Osteocyte (in vitro differentiated cells): ENCODE data around the gene INPP5J. TPM values are rescaled to one million over a fixed set of nuclear protein-coding genes. Genes with fewer than 3 reads are reported as not detected.
A peak's percentile ranks its signal among the peaks of the same experiment; 100 is the strongest.

Experiments
- DNase-seq: peaks from one replicate; pipeline ENCODE4 v3.0.0; 2021; ENCODE audit warnings: mixed read lengths; ENCODE audit not compliant: unreplicated experiment; ENCODE audit errors: extremely low spot score
- H3K27ac Mint-ChIP-seq: one replicate; pipeline ENCODE4 v1.8.0; 2021; ENCODE audit warnings: mild to moderate bottlenecking, mixed read lengths; ENCODE audit not compliant: unreplicated experiment
- H3K27me3 Mint-ChIP-seq: one replicate; pipeline ENCODE4 v1.8.0; 2021; ENCODE audit warnings: mixed read lengths; ENCODE audit not compliant: unreplicated experiment
- H3K36me3 Mint-ChIP-seq: one replicate; pipeline ENCODE4 v1.8.0; 2021; ENCODE audit warnings: mixed read lengths; ENCODE audit not compliant: unreplicated experiment
- H3K4me1 Mint-ChIP-seq: one replicate; pipeline ENCODE4 v1.8.0; 2021; ENCODE audit warnings: mixed read lengths; ENCODE audit not compliant: unreplicated experiment
- H3K4me3 Mint-ChIP-seq: one replicate; pipeline ENCODE4 v1.8.0; 2021; ENCODE audit warnings: mild to moderate bottlenecking, moderate library complexity, mixed read lengths; ENCODE audit not compliant: unreplicated experiment
- H3K9me3 Mint-ChIP-seq: one replicate; pipeline ENCODE4 v1.8.0; 2021; ENCODE audit warnings: mixed read lengths; ENCODE audit not compliant: unreplicated experiment
- CTCF ChIP-seq: fragments of 200-600 bp; sonication (generic); IDR thresholded peaks from 2 replicates; pipeline ENCODE4 v1.5.0; 2021; ENCODE audit warnings: antibody characterized with exemption, mild to moderate bottlenecking, moderate library complexity
- total RNA-seq: library from RNA; stranded (reverse); gene quantifications from 2 replicates; pipeline ENCODE4 v1.2.1, GENCODE V29; 2021

INPP5J gene
- total RNA-seq, 1 donor from 2014 or later: 3.5 TPM

GRCh38 chr22:31082606-31083376, 40.0 kb upstream of the INPP5J start:
- Mint-ChIP-seq H3K4me1 (peaks cover 40% of the 10 kb centered on the region), H3K27me3 (no peaks in the 10 kb centered on the region), H3K36me3 (no peaks in the 10 kb centered on the region), H3K9me3 (no peaks in the 10 kb centered on the region), H3K4me3 (peak overlapping the region; percentile 89), H3K27ac (peak overlapping the region; percentile 95)
- peak; percentile 50 for TF ChIP-seq CTCF
- no peak for DNase-seq

- no peak for TF ChIP-seq CTCF
- H3K27me3 Mint-ChIP-seq: no peaks in the 10 kb centered on the region
- no peaks in the 10 kb centered on the region for H3K36me3 Mint-ChIP-seq
- no peak for DNase-seq
- H3K4me3 Mint-ChIP-seq: peak overlapping the region; percentile 84
- H3K27ac Mint-ChIP-seq: peak overlapping the region; percentile 93
- H3K4me1 Mint-ChIP-seq: peaks cover 40% of the 10 kb centered on the region
- H3K9me3 Mint-ChIP-seq: no peaks in the 10 kb centered on the region
Measured at GRCh38 chr22:31083377-31083768, 39.4 kb upstream of the INPP5J start.

GRCh38 chr22:31083923-31084810, 38.6 kb upstream of the INPP5J start:
- peak overlapping the region; percentile 93 for H3K27ac Mint-ChIP-seq
- H3K4me3 Mint-ChIP-seq: peak overlapping the region; percentile 84
- H3K36me3 Mint-ChIP-seq: no peaks in the 10 kb centered on the region
- H3K27me3 Mint-ChIP-seq: no peaks in the 10 kb centered on the region
- peaks cover 40% of the 10 kb centered on the region for H3K4me1 Mint-ChIP-seq
- no peaks in the 10 kb centered on the region for H3K9me3 Mint-ChIP-seq
- no peak for DNase-seq
- TF ChIP-seq CTCF: no peak

GRCh38 chr22:31084811-31085492, 37.8 kb upstream of the INPP5J start:
- no peaks in the 10 kb centered on the region for H3K36me3 Mint-ChIP-seq
- H3K27me3 Mint-ChIP-seq: no peaks in the 10 kb centered on the region
- peak; percentile 94 for TF ChIP-seq CTCF
- peak overlapping the region; percentile 84 for H3K4me3 Mint-ChIP-seq
- peak overlapping the region; percentile 93 for H3K27ac Mint-ChIP-seq
- H3K9me3 Mint-ChIP-seq: no peaks in the 10 kb centered on the region
- DNase-seq: peak; percentile 94
- H3K4me1 Mint-ChIP-seq: peaks cover 40% of the 10 kb centered on the region
